Omental fat pad (tissue), 4 donors: ENCODE data around the gene B4GALT4. TPM values are rescaled to one million over a fixed set of nuclear protein-coding genes. Genes with fewer than 3 reads are reported as not detected.

Experiments used
- ATAC-seq: fragments of 150-250 bp; one replicate; pipeline ENCODE4 v1.9.1; 2016; ENCODE audit warnings: mild to moderate bottlenecking, moderate library complexity; ENCODE audit not compliant: low FRiP score
- DNase-seq: peaks from one replicate; pipeline ENCODE4 v3.0.0-alpha.2; 2019; ENCODE audit warnings: low spot score
- total RNA-seq, 4 donors: library from RNA; depleted of rRNA; stranded (reverse); fragments of >200 nt; gene quantifications; one replicate each; pipeline ENCODE4 v1.1.0, GENCODE V29; 2016
- TF ChIP-seq, protein P1 (sequence below), 3 donors: fragments of 450-650 bp; IDR thresholded peaks; one replicate each; pipeline ENCODE4 v1.5.1; 2016 to 2017; ENCODE audit warnings: antibody characterized with exemption in 3 of 3, mild to moderate bottlenecking in 3 of 3, moderate library complexity in 2 of 3

B4GALT4 gene
- total RNA-seq, 4 donors from 2014 or later = 18.8 to 33.4 (median 25.9) TPM

- no peak for DNase-seq
- TF ChIP-seq, protein P1, sequence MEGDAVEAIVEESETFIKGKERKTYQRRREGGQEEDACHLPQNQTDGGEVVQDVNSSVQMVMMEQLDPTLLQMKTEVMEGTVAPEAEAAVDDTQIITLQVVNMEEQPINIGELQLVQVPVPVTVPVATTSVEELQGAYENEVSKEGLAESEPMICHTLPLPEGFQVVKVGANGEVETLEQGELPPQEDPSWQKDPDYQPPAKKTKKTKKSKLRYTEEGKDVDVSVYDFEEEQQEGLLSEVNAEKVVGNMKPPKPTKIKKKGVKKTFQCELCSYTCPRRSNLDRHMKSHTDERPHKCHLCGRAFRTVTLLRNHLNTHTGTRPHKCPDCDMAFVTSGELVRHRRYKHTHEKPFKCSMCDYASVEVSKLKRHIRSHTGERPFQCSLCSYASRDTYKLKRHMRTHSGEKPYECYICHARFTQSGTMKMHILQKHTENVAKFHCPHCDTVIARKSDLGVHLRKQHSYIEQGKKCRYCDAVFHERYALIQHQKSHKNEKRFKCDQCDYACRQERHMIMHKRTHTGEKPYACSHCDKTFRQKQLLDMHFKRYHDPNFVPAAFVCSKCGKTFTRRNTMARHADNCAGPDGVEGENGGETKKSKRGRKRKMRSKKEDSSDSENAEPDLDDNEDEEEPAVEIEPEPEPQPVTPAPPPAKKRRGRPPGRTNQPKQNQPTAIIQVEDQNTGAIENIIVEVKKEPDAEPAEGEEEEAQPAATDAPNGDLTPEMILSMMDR (IDR thresholded peaks at IDR 0.05) = no peak
- ATAC-seq = no peak
Observed at GRCh38 chr3:119205209-119205608, 35.5 kb downstream of the B4GALT4 start.

- TF ChIP-seq, protein P1 (IDR thresholded peaks at IDR 0.05) = no peak
- ATAC-seq (peak; percentile 79), DNase-seq (no peak)
Observed at GRCh38 chr3:119195911-119196310, 44.8 kb downstream of the B4GALT4 start.

DNA sequence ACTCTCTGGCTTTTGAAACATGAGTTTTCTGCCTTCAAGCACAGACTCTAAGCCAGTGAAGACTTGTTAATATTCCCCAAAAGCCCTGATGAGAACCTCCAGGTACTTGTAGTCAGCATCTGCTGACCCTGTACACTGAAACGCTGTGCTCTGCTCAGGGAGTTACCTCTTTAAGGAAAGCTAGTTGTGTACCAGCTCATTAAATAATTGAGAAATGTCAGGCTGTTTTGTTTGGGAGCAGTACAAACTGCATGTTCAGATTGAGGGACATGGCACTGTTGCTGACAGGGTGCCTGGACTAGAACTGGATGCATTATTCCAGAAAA is 45.6 kb downstream of the B4GALT4 start:
- no peak for DNase-seq
- TF ChIP-seq, protein P1 (IDR thresholded peaks at IDR 0.05) = no peak
- ATAC-seq = no peak

GRCh38 chr3:119194237-119195150 is 46.2 kb downstream of the B4GALT4 start:
- DNase-seq (no peak), ATAC-seq (peak; percentile 45)
- TF ChIP-seq, protein P1 (IDR thresholded peaks at IDR 0.05) = no peak

DNA sequence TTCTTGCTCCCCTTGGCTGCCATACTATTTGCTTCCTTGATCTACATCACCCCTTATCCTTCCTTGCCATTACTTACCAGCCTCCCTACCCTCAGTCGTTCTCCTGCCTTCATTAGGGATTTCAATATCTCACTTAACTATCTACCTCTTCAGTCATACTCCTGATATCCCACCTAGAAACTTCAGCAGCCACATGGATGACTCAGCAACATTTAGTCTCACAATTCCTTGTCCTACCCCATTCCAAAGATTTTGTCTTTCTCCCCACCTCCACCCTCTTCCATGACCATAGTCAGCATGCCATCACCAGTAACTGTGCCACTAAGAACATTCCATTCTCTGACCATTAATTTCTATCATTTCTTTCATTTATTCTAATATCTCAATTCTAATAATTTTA is 48.9 kb downstream of the B4GALT4 start:
- TF ChIP-seq, protein P1 (IDR thresholded peaks at IDR 0.05) = no peak
- ATAC-seq (no peak), DNase-seq (no peak)

DNA sequence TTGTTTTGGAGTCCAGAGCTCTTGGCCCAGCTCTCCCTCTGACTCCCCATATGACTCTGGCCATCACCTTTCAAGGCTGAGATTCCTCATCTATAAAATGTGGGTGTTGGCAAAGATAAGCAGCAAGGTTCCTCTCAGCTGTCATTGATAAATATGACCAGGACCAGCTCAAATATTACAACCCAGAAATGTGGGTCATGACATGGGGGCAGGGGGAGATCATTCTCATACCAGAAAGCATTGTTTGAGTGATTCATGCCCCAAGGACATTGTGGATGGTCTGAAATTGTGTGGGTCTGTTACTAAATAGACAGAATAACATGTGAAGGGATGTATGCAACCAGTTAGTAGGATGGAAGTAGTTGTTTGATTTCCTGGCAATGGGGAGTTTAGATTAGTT is 53.4 kb downstream of the B4GALT4 start:
- ATAC-seq = no peak
- TF ChIP-seq, protein P1 (IDR thresholded peaks at IDR 0.05) = no peak
- DNase-seq = no peak
